ENCODE data around the gene CORO7.

DNA sequence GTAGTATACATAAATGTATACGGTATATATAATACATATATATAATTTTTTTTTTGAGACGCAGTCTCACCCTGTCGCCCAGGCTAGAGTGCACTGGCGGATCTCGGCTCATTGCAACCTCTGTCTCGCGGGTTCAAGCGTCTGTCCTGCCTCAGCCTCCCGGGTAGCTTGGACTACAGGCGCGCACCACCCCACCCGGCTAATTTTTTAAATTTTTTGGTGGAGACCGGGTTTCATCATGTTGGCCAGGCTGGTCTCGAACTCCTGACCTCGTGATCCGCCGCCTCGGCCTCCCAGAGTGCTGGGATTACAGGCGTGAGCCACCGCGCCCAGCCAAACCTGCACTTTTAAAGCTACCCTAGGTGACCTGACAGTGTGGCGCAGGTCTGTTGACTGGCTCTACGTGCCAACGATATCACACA lies 66.0 kb downstream of the CORO7 start:
- no peak for TF ChIP-seq POLR2A (IDR thresholded peaks at IDR 0.05; ENCODE audit: extremely low read depth, insufficient read length)
- TF ChIP-seq, protein P1, sequence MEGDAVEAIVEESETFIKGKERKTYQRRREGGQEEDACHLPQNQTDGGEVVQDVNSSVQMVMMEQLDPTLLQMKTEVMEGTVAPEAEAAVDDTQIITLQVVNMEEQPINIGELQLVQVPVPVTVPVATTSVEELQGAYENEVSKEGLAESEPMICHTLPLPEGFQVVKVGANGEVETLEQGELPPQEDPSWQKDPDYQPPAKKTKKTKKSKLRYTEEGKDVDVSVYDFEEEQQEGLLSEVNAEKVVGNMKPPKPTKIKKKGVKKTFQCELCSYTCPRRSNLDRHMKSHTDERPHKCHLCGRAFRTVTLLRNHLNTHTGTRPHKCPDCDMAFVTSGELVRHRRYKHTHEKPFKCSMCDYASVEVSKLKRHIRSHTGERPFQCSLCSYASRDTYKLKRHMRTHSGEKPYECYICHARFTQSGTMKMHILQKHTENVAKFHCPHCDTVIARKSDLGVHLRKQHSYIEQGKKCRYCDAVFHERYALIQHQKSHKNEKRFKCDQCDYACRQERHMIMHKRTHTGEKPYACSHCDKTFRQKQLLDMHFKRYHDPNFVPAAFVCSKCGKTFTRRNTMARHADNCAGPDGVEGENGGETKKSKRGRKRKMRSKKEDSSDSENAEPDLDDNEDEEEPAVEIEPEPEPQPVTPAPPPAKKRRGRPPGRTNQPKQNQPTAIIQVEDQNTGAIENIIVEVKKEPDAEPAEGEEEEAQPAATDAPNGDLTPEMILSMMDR (IDR thresholded peaks at IDR 0.05; ENCODE audit: low read depth, low read length), result no peak
- TF ChIP-seq, protein P2, sequence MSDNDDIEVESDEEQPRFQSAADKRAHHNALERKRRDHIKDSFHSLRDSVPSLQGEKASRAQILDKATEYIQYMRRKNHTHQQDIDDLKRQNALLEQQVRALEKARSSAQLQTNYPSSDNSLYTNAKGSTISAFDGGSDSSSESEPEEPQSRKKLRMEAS (IDR thresholded peaks at IDR 0.05; ENCODE audit: low read depth, low read length), result no peak
- TF ChIP-seq MYC (IDR thresholded peaks at IDR 0.05; ENCODE audit: low read depth, low read length), result no peak

All from NB4 (cell line).